Mucosa of descending colon (tissue), 3 donors: ENCODE results near the gene ACVR2B. TPM values are rescaled to one million over a fixed set of nuclear protein-coding genes. Genes with fewer than 3 reads are reported as not detected.
A peak's percentile ranks its signal among the peaks of the same experiment; 100 is the strongest.
"Not testable (repeated sequence)": the region's sequence is repeated elsewhere in the genome, so short reads cannot be mapped to it uniquely, and the experiment has no call there.

Experiments
- ATAC-seq: fragments of 200-7000 bp; cut with Tn5 transposase; one replicate; pipeline ENCODE4 v1.9.1; 2020; ENCODE audit warnings: mild to moderate bottlenecking, moderate library complexity
- DNase-seq, 3 donors: peaks; one replicate each; pipeline ENCODE4 v3.0.0-alpha.2; 2020
- H3K36me3 ChIP-seq: fragments of 200-600 bp; one replicate; pipeline ENCODE4 v1.8.0; 2021; ENCODE audit warnings: low read depth, mild to moderate bottlenecking
- H3K4me1 ChIP-seq: fragments of 200-600 bp; one replicate; pipeline ENCODE4 v1.8.0; 2021; ENCODE audit warnings: low read depth, mild to moderate bottlenecking
- H3K4me3 ChIP-seq: fragments of 200-600 bp; one replicate; pipeline ENCODE4 v1.8.0; 2021; ENCODE audit warnings: mild to moderate bottlenecking
- H3K9me3 ChIP-seq: fragments of 200-600 bp; one replicate; pipeline ENCODE4 v1.8.0; 2021; ENCODE audit warnings: mild to moderate bottlenecking
- CTCF ChIP-seq: fragments of 200-600 bp; IDR thresholded peaks from one replicate; pipeline ENCODE4 v1.8.0; 2022; ENCODE audit warnings: antibody characterized with exemption, mild to moderate bottlenecking
- intact Hi-C, 2 donors: fragments of 100-400 bp; cut with DNase I in 1 of 2; cut with micrococcal nuclease in 1 of 2; formaldehyde crosslinking; loops; one replicate each; pipeline versions ENCODE4 v1.11.0 to v1.11.1; 2022; cut with DNase I, micrococcal nuclease
- total RNA-seq, 3 donors: library from RNA; stranded (reverse); fragmentation: NEBNext Ultra II Directional in 2 of 3; extraction: Animal tissue kit (Norgen Biotek cat#: 25700) in 2 of 3; gene quantifications; one replicate each; pipeline versions ENCODE4 v1.2.1 to v1.2.4, GENCODE V29; 2021 to 2023
- donor health status: DM: no; HTN: no; CAD: no; lungs with moderate emphysema.
- donor health status: DM: no; HTN: no; CAD: no.
- donor health status: DM: no; HTN: yes; CAD: no.

ACVR2B gene
- total RNA-seq, 3 donors from 2014 or later, result 4.3 to 9.6 (median 7.8) TPM

DNA sequence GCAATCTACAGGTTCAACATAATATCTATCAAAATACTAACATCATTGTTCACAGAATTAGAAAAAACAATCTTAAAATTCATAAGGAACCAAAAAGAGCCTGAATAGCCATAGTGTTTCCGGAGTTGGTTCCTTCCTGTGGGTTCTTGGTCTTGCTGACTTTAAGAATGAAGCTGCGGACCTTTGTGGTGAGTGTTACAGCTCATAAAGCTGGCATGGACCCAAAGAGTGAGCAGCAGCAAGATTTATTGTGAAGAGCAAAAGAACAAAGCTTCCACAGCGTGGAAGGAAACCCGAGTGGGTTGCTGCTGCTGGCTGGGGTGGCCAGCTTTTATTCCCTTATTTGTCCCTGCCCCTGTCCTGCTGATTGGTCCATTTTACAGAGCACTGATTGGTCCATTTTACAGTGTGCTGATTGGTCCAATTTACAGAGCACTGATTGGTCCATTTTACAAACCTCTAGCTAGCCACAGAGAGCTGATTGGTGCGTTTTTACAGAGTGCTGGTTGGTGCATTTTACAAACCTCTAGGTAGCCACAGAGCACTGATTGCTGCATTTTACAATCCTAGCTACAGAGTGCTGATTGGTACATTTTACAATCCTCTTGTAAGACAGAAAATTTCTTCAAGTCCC lies 15.1 kb upstream of the ACVR2B start:
- H3K4me3 ChIP-seq, H3K36me3 ChIP-seq, ATAC-seq, H3K4me1 ChIP-seq, intact Hi-C loops: not testable (repeated sequence)
- peak in 1 of 3 donors; percentile 30 for DNase-seq
- H3K9me3 ChIP-seq, result peaks cover 33% of the 10 kb centered on the region

- DNase-seq, intact Hi-C loops, H3K4me1 ChIP-seq, ATAC-seq, H3K36me3 ChIP-seq, H3K4me3 ChIP-seq: not testable (repeated sequence)
- peaks cover 11% of the 10 kb centered on the region for H3K9me3 ChIP-seq
Measured at GRCh38 chr3:38443205-38443604, 10.5 kb upstream of the ACVR2B start.

- no peaks in the 10 kb centered on the region for H3K36me3 ChIP-seq
- intact Hi-C loops, result no loop called here
- no peak overlapping the region for H3K4me3 ChIP-seq
- no peak for TF ChIP-seq CTCF
- ATAC-seq (no peak), DNase-seq (no peak)
- H3K4me1 ChIP-seq, result no peaks in the 10 kb centered on the region
- no peaks in the 10 kb centered on the region for H3K9me3 ChIP-seq
Measured at GRCh38 chr3:38446085-38446686, 7.5 kb upstream of the ACVR2B start.

DNA sequence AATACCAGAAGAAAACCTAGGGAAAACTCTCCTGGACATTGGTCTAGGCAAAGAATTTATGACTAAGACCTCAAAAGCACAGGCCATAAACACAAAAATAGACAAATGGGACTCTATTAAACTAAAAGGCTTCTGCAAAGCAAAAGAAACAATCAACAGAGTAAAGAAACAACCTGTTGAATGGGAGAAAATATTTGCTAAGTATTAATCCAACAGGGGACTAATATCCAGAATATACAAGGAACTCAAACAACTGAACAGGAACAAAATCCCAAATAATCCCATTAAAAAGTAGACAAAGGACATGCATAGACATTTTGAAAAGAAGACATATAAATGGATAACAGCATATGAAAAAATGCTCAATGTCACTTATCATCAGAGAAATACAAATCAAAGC lies 6.9 kb upstream of the ACVR2B start:
- H3K36me3 ChIP-seq, result no peaks in the 10 kb centered on the region
- no peak overlapping the region for H3K4me3 ChIP-seq
- H3K9me3 ChIP-seq, result no peaks in the 10 kb centered on the region
- ATAC-seq (no peak), DNase-seq (no peak)
- TF ChIP-seq CTCF, result no peak
- no peaks in the 10 kb centered on the region for H3K4me1 ChIP-seq
- intact Hi-C loops, result no loop called here

GRCh38 chr3:38450853-38451252 lies 2.8 kb upstream of the ACVR2B start:
- Histone ChIP-seq H3K4me3 (no peak overlapping the region), H3K9me3 (no peaks in the 10 kb centered on the region), H3K36me3 (no peaks in the 10 kb centered on the region), H3K4me1 (peaks cover 10% of the 10 kb centered on the region)
- DNase-seq, result no peak
- no peak for ATAC-seq
- intact Hi-C loops, result no loop called here
- no peak for TF ChIP-seq CTCF

DNA sequence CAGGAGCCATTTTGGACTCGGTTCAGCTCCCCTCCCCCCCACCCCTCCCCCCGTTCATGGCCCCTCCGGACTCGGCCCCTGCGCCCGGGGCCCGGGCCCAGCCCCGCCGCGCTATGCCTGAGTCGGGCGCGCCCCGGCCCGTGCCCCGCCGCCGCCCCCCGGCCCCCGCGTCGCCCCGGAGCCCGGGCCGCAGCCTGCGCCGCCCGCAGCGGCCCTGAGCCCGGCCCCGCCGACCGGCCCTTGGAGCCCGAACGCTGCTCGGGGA lies 155 bp downstream of the ACVR2B start:
- no peak for TF ChIP-seq CTCF
- intact Hi-C loops, result no loop called here
- H3K36me3 ChIP-seq, result no peaks in the 10 kb centered on the region
- DNase-seq, result no peak
- no peaks in the 10 kb centered on the region for H3K9me3 ChIP-seq
- peak overlapping the region; percentile 55 for H3K4me3 ChIP-seq
- no peak for ATAC-seq
- H3K4me1 ChIP-seq, result peaks cover 25% of the 10 kb centered on the region
